NCI-H2227 (cell line): Measurements from ENCODE around the gene UBE2H.
"Not testable (repeated sequence)": the region's sequence is repeated elsewhere in the genome, so short reads cannot be mapped to it uniquely, and the experiment has no call there.

Experiments
- DNase-seq: peaks from one replicate; lab custom pipeline; 2025; ENCODE audit not compliant: unreplicated experiment; lab: John Stamatoyannopoulos, UW

The UBE2H gene

GRCh38 chr7:129875160-129875559 lies 77.6 kb downstream of the UBE2H start:
- DNase-seq: no peak

- DNase-seq: no peak
Measured at GRCh38 chr7:129874722-129875121, 78.0 kb downstream of the UBE2H start.

- DNase-seq: no peak
Measured at GRCh38 chr7:129872054-129872453, 80.7 kb downstream of the UBE2H start.

GRCh38 chr7:129870668-129871067 lies 82.1 kb downstream of the UBE2H start:
- DNase-seq: no peak

- no peak for DNase-seq
Measured at GRCh38 chr7:129866251-129866650, 86.5 kb downstream of the UBE2H start.

GRCh38 chr7:129865925-129866201 lies 86.9 kb downstream of the UBE2H start:
- no peak for DNase-seq

- no peak for DNase-seq
Measured at GRCh38 chr7:129865093-129865924, 87.5 kb downstream of the UBE2H start.

- not testable (repeated sequence) for DNase-seq
Measured at GRCh38 chr7:129864676-129865075, 88.1 kb downstream of the UBE2H start.

- no peak for DNase-seq
Measured at GRCh38 chr7:129864042-129864441, 88.7 kb downstream of the UBE2H start.

- DNase-seq: no peak
Measured at GRCh38 chr7:129862682-129863081, 90.1 kb downstream of the UBE2H start.

GRCh38 chr7:129860784-129861183 lies 92.0 kb downstream of the UBE2H start:
- not testable (repeated sequence) for DNase-seq

GRCh38 chr7:129859183-129859582 lies 93.6 kb downstream of the UBE2H start:
- no peak for DNase-seq

- DNase-seq: no peak
Measured at GRCh38 chr7:129858490-129858889, 94.3 kb downstream of the UBE2H start.

GRCh38 chr7:129857313-129857712 lies 95.4 kb downstream of the UBE2H start:
- no peak for DNase-seq

- DNase-seq: no peak
Measured at GRCh38 chr7:129855935-129856717, 96.6 kb downstream of the UBE2H start.

GRCh38 chr7:129855234-129855673 lies 97.5 kb downstream of the UBE2H start:
- no peak for DNase-seq

- DNase-seq: no peak
Measured at GRCh38 chr7:129854401-129854800, 98.4 kb downstream of the UBE2H start.

- no peak for DNase-seq
Measured at GRCh38 chr7:129853661-129854268, 99.0 kb downstream of the UBE2H start.

GRCh38 chr7:129851809-129852208 lies 101.0 kb downstream of the UBE2H start:
- DNase-seq: no peak

- DNase-seq: no peak
Measured at GRCh38 chr7:129851174-129851573, 101.6 kb downstream of the UBE2H start.

- DNase-seq: no peak
Measured at GRCh38 chr7:129848436-129848835, 104.3 kb downstream of the UBE2H start.

GRCh38 chr7:129845972-129846327 lies 106.8 kb downstream of the UBE2H start:
- DNase-seq: no peak
